HG02870 (cell line): Measurements from ENCODE around the gene LIN28B.
"Not testable (repeated sequence)": the region's sequence is repeated elsewhere in the genome, so short reads cannot be mapped to it uniquely, and the experiment has no call there.

ENCODE experiments used
- ATAC-seq: cut with Tn5 transposase; IDR thresholded peaks from one replicate; pipeline ENCODE4 v1.9.1; 2021; ENCODE audit warnings: mild to moderate bottlenecking, moderate library complexity; ENCODE audit not compliant: unreplicated experiment

The LIN28B gene

GRCh38 chr6:104956731-104957294, at the start of gene LIN28B:
TSS of gene LIN28B (plus strand) at chr6:104957107. CDS start at chr6:104957251, 144 bp downstream.
- ATAC-seq = no peak

- no peak for ATAC-seq
These were observed 48.6 kb upstream of the LIN28B start for GRCh38 chr6:104908031-104908887.

DNA sequence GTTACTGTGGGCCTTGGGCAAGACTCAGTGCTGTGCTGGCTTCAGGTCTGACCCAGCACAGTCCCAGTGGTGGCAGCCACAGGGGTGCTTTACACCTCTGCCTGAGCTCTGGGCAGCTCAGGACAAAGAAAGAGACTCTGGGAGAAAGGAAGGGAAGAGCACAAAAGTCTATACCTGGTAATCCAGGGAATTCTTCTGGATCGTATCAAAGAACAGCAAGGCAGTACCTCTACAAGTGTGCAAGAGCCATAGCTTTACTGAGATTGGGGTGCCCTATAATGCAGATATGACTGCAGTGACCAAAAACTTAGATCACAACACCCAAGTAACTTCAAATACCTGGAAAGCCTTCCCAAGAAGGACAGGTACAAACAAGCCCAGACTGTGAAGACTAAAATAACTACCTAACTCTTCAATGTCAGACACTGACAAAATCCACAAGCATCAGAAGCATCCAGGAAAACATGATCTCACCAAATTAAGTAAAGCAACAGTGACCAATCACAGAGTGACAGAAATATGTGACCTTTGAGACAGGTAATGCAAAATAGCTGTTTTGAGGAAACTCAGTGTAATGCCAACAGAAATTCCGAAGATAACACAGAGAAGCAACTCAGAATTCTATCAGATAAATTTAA, 47.9 kb upstream of the LIN28B start:
- no peak for ATAC-seq

DNA sequence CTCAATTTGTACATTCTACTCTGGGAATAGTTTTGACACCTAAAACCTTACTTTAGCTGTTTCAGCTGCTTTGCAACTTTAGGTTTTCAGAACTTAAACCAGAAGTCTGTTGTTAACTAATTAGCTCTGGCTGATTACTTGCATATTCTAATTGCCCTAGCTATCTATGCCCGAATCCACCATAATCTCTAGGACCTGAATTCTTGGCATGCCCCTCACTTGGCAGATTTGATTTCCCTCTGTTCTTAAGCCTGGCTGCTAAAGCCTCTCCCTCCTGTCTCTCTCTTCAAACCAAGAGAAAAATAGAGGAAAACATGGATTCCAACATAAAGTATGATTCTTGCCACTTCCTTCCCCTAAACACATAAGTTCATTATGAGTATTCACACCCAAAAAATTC, 35.0 kb upstream of the LIN28B start:
- ATAC-seq = no peak

DNA sequence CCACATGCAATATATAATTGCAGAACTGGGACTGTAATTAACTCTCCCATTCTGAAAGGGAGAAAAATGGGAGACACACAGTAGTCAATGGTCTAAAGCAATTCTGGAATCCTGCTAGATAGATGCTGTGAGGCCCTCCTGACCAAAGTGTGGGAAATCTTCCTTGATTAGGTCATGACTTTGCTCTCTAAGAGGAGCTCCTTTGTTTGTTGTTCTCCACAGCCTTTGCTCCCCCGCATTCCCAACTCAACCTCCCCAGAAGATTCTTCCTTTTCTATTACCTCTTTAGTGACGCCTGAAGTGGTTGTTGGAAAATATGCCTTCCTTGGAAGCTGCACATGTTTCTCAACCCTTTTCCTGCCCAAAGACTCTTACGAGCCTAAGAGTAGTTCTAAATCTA, 28.8 kb upstream of the LIN28B start:
- ATAC-seq = no peak

DNA sequence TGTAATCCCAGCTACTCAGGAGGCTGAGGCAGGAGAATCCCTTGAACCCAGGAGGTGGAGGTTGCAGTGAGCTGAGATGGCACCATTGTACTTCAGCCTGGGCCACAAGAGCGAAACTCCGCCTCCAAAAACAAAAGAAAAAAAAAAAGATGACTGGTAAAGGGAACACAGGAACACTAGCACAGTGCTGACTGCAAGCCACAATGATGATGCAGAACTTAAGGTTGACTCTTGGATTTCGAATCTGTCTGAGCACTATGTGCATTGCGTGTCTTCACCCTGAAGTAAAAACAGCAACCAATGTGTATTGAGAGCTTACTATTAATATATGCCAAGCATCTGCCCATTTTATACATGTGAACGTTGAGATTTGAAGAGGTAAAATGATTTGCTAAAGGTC, 27.6 kb upstream of the LIN28B start:
- ATAC-seq = no peak

GRCh38 chr6:104930939-104931338, 26.0 kb upstream of the LIN28B start:
- ATAC-seq = no peak

- ATAC-seq = no peak
These were observed 20.0 kb upstream of the LIN28B start for GRCh38 chr6:104936766-104937535.

- ATAC-seq = no peak
These were observed 16.5 kb upstream of the LIN28B start for GRCh38 chr6:104940238-104940892.

DNA sequence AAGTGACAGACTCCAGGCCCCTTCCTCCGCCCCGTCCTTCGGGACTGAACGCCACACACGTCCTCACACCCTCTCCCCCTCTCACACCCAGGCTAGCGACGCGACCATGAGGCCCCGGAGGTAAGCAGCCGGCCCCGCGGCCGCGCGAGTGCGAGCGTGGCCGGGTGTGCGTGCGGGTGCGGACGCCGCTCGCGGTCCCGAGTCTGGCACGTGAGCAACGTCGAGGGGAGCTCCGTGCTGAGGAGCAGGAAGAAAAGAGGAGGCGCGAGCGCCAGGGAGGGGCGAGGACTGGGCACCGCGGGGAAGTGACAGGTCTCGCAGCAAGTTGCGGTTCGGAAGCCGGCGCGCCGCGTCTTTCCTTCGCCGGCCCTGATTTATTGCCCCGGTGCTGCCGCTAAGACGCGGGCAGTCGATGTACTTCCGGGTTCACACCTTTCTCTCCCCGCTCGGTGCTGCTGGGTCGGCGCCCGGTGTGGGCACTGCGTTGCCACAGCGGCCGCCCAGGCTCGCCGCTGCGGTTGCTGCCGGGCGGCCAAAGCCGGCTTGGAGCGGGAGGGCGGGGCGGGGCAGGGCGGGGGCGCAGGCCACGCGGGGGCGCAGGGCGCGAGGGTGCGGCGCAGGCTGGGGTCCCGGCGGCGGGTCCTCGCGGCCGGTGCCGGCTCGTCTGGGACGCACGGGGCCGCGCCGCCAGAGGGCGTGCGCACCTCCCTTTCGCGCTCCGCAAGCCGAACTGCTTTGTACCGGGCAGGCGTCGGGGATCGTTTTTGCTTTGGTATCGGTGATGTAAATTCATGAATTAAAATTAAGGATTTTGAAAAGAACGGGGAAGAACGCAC, 15.8 kb upstream of the LIN28B start:
- peak; percentile 78 for ATAC-seq

GRCh38 chr6:104941729-104942091, 15.2 kb upstream of the LIN28B start:
- no peak for ATAC-seq

DNA sequence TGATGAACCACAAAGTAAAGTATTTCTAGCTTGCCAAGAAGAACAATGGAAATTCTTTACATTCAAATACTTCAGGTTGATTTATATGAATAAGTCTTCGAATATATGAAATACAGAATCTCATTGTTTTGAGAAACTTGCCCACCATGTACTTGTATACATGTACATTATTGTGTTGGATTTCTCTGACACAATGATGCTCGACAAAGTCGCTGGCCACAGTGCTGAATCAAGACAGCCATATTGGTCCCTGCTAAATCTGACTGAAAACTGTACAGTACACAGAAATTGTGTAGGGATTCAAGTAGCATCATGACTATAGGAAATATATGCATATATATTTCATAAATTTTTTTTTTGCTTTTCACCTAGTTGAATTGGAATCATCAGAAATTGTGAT, 13.1 kb upstream of the LIN28B start:
- no peak for ATAC-seq

- no peak for ATAC-seq
These were observed 7.7 kb upstream of the LIN28B start for GRCh38 chr6:104949206-104949605.

GRCh38 chr6:104951677-104952076, 5.2 kb upstream of the LIN28B start:
- no peak for ATAC-seq

DNA sequence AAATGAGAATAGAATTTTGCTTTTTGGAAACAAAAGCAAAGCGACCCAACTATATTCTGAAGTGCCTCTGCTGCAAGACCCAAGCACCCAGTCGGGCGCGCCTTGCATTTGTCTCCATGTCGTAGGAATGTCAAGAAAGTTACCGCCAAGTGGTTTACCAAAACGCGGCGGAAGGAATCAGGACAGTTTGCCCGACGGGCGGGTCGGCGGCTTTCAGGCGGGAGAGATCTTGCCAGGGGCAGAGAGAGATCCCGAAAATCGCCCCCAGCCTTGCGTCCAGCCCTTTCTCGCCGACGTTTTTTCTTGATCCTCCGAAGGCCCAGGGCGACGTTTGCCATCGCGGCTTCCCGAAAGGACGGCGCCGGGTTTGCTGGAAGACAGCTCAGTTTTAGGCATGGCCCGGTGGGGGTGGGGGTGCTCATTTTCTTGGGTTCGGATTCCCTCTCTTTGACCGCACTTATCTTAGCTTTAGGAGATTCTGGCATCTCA, 4.0 kb upstream of the LIN28B start:
- ATAC-seq = no peak

DNA sequence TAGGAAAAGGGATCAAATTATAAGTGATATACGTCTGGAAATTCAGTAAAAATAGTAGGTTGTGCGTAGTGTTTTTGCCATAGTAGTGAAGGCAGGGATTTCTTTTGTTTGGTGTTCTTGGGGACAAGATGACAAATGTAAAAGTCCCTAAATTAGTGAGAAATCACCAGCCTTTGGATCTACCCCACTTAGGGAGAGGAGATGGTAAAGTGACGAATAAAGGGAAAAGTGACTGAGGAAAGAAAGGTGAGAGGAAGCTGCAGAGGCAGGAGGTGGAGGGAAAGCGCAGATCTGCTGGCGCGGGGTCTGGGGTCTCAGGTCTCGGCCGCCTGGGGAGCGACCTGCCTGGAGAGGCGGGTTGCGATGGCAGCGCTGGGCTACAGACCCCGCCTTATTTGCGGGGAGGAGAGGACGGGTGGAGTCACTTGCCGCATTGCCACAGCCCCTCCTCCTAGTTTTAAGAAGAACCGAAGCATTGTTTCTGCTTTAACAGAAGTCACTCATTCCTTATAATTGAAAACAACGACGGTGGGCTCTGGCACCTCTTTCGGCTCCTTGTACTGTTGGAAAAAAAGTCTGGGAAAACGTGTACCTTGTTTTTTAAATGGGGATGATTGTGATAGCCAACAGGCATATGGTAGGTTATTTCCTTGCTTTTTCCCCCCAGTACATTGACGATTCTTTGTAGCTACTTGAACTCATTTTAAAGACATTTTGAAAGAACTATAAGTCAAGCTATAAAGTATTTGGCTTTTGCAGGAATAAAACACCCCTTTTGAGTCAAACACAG, 3.3 kb upstream of the LIN28B start:
- ATAC-seq = not testable (repeated sequence)

DNA sequence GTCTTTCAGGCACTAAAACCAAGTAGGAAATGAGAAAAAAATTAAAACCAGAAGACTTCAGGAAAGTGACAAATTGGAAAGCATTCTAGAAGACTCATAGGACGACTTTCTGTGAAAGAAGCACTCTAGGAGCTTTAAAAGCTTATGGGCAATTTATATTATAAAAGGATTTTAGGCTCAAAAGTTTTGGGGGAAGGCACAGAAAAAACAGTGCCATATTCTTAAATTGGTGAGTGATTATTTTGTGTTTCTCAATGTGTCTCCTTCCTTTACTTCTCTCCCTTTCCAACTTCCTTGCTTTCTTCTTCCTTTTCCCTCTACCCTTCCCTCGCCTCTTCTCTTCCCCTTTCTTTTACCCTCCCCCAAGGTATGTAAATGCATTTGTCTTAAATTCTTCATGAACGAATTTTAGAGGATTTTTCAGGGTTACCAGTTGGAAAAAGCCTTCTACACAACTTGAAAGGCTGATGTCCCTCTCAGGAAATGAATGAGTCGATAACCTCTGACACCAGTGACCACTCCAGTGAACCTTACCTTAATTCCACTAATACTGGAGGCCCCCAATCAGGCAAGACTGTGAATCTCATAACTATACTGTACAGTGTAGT, 2.6 kb upstream of the LIN28B start:
- ATAC-seq = no peak

DNA sequence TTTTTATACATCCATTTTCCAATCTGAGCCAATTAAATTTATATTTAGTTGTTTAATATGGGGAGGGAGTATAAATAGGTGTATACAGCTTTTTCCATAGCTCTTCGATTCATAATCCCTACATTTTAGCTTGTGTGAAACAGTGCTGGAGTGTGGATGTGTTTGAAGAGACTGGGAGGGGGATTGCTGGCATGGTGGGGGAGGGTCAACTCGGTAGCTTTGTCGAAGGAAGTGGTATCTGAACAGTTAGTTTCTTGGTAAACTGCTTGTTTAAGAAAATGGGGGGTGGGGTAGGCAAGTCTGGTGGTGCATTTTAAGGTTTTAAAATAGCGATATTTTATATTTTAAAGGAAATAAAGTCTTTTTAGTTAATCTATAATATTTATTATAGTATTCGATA, 1.4 kb upstream of the LIN28B start:
- no peak for ATAC-seq
